Subcutaneous adipose tissue (tissue), 4 donors: ENCODE data around the gene EFCC1. TPM values are rescaled to one million over a fixed set of nuclear protein-coding genes. Genes with fewer than 3 reads are reported as not detected.

Experiments
- CTCF ChIP-seq: fragments of 450-650 bp; IDR thresholded peaks from one replicate; pipeline ENCODE4 v1.5.1; 2016; ENCODE audit warnings: low read depth, mild to moderate bottlenecking, control low read depth, antibody characterized with exemption, moderate library complexity
- total RNA-seq, 4 donors: library from RNA; depleted of rRNA; stranded (reverse); fragments of >200 nt; gene quantifications; one replicate each; pipeline ENCODE4 v1.1.0, GENCODE V29; 2016

Gene EFCC1
- total RNA-seq, 4 donors from 2014 or later: 0.33 to 3.8 (median 0.72) TPM

- TF ChIP-seq CTCF: no peak
Measured at GRCh38 chr3:129051871-129052340, 50.8 kb downstream of the EFCC1 start.

GRCh38 chr3:129052675-129053074 lies 51.6 kb downstream of the EFCC1 start:
- TF ChIP-seq CTCF: no peak

- TF ChIP-seq CTCF: no peak
Measured at GRCh38 chr3:129054605-129055104, 53.6 kb downstream of the EFCC1 start.

GRCh38 chr3:129056451-129057173 lies 55.5 kb downstream of the EFCC1 start:
- TF ChIP-seq CTCF: no peak

- TF ChIP-seq CTCF: no peak
Measured at GRCh38 chr3:129057249-129057648, 56.1 kb downstream of the EFCC1 start.

- no peak for TF ChIP-seq CTCF
Measured at GRCh38 chr3:129058441-129059200, 57.5 kb downstream of the EFCC1 start.

- TF ChIP-seq CTCF: no peak
Measured at GRCh38 chr3:129059311-129059958, 58.3 kb downstream of the EFCC1 start.
